Measurements from ENCODE around the gene FNDC7.

DNA sequence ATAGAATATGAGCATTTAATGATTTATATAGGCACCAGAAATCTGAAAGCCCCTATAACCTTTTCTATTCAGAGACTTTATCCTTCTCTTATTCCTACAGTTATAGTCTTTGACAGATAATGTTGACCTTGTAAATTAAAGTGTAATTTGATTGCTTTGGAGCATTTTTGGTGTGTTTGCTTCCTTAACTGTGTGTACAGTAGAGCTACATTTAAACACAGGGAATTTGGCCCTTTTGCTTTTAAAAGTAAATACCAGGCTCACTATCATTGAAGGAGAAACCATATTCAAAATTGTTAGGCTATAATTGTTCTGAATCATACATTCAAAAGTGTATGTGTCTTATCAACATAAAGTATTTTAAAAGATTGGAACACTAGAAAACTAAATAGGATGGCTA lies 66.7 kb downstream of the FNDC7 start:
- TF ChIP-seq, protein P1, sequence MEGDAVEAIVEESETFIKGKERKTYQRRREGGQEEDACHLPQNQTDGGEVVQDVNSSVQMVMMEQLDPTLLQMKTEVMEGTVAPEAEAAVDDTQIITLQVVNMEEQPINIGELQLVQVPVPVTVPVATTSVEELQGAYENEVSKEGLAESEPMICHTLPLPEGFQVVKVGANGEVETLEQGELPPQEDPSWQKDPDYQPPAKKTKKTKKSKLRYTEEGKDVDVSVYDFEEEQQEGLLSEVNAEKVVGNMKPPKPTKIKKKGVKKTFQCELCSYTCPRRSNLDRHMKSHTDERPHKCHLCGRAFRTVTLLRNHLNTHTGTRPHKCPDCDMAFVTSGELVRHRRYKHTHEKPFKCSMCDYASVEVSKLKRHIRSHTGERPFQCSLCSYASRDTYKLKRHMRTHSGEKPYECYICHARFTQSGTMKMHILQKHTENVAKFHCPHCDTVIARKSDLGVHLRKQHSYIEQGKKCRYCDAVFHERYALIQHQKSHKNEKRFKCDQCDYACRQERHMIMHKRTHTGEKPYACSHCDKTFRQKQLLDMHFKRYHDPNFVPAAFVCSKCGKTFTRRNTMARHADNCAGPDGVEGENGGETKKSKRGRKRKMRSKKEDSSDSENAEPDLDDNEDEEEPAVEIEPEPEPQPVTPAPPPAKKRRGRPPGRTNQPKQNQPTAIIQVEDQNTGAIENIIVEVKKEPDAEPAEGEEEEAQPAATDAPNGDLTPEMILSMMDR (IDR thresholded peaks at IDR 0.05) = no peak
- no peak for TF ChIP-seq POLR2A (IDR thresholded peaks at IDR 0.05)

Measured in testis (tissue), 2 donors.